A549 (cell line): Measurements from ENCODE around the gene CCDC47.

Source experiments
- CHD4 ChIP-seq: fragments of 200-600 bp; sonication (generic); IDR thresholded peaks from 2 replicates; pipeline ENCODE4 v1.6.1; 2016; ENCODE audit warnings: antibody characterized with exemption, mild to moderate bottlenecking, borderline replicate concordance
- RAD21 ChIP-seq, 2 experiments: fragments of >200 bp in 1 of 2; sonication (Bioruptor Twin) in 1 of 2; formaldehyde crosslinking in 1 of 2; IDR thresholded peaks in 1 of 2; conservative IDR thresholded peaks in 1 of 2; 2 replicates in 1 of 2; 3 replicates in 1 of 2; pipeline ENCODE4 v1.6.1; 2012 to 2018; ENCODE audit warnings: inconsistent platforms in 1 of 2
- TF ChIP-seq, protein P1 (sequence below): fragments of >200 bp; sonication (Bioruptor Twin); formaldehyde crosslinking; IDR thresholded peaks from 3 replicates; pipeline ENCODE4 v1.5.1; 2016

DNA sequence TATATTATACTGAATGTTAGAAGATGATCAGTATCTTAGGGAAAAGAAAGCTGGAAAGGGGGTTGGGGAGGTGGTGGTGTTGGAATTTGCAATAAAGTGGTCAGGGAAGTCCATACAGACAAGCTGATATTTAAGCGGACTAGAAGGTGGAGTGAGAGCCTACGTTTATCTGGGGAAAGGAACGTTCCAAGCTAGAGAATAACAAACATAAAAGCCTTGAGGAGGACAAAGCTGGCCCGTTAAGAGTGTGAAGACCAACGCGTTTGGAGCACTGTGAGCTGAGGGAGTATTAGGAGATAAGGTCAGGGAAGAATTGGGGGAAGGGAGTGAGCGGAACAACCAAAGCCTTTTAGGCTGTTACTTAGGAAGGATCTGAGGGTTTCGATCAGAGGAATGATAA is 2.0 kb upstream of the CCDC47 start:
- TF ChIP-seq, protein P1, sequence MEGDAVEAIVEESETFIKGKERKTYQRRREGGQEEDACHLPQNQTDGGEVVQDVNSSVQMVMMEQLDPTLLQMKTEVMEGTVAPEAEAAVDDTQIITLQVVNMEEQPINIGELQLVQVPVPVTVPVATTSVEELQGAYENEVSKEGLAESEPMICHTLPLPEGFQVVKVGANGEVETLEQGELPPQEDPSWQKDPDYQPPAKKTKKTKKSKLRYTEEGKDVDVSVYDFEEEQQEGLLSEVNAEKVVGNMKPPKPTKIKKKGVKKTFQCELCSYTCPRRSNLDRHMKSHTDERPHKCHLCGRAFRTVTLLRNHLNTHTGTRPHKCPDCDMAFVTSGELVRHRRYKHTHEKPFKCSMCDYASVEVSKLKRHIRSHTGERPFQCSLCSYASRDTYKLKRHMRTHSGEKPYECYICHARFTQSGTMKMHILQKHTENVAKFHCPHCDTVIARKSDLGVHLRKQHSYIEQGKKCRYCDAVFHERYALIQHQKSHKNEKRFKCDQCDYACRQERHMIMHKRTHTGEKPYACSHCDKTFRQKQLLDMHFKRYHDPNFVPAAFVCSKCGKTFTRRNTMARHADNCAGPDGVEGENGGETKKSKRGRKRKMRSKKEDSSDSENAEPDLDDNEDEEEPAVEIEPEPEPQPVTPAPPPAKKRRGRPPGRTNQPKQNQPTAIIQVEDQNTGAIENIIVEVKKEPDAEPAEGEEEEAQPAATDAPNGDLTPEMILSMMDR = no peak
- TF ChIP-seq RAD21 (conservative IDR thresholded peaks at IDR 0.05 in 1 of 2, IDR thresholded peaks at IDR 0.05 in 1 of 2) = no peak
- no peak for TF ChIP-seq CHD4
